Esophagus muscularis mucosa (tissue), 4 donors: ENCODE results near the gene ATP7B. TPM values are rescaled to one million over a fixed set of nuclear protein-coding genes. Genes with fewer than 3 reads are reported as not detected.

Experiments used
- DNase-seq: peaks from one replicate; pipeline ENCODE4 v3.0.0-alpha.2; 2017; ENCODE audit errors: extremely low spot score
- H3K27ac ChIP-seq, 4 donors: fragments of 200-600 bp; sonication (generic); replicated peaks in 1 of 4; 1 replicate in 3 of 4; 2 replicates in 1 of 4; pipeline ENCODE4 v1.5.1; 2016 to 2019; ENCODE audit warnings: mild to moderate bottlenecking in 1 of 4
- H3K27me3 ChIP-seq, 4 donors: fragments of 200-600 bp; sonication (generic); one replicate each; pipeline versions ENCODE4 v1.5.1 to v1.6.0; 2016 to 2019
- H3K36me3 ChIP-seq, 4 donors: fragments of 200-600 bp; sonication (generic); one replicate each; pipeline ENCODE4 v1.5.1; 2016 to 2019
- H3K4me1 ChIP-seq, 4 donors: fragments of 200-600 bp; sonication (generic); one replicate each; pipeline ENCODE4 v1.5.1; 2016 to 2019
- H3K4me3 ChIP-seq, 4 donors: fragments of 200-600 bp; sonication (generic); 1 replicate in 2 of 4; 2 replicates in 2 of 4; pipeline ENCODE4 v1.5.1; 2016 to 2019; ENCODE audit warnings: mild to moderate bottlenecking in 4 of 4, moderate library complexity in 1 of 4
- H3K9me3 ChIP-seq, 4 donors: fragments of 200-600 bp; sonication (generic); 1 replicate in 3 of 4; 2 replicates in 1 of 4; pipeline ENCODE4 v1.5.1; 2016 to 2019
- EP300 ChIP-seq: sonication (generic); formaldehyde crosslinking; IDR thresholded peaks from one replicate; pipeline ENCODE4 v1.6.1; 2017; ENCODE audit warnings: antibody characterized with exemption
- POLR2A ChIP-seq: fragments of 450-650 bp; IDR thresholded peaks from one replicate; pipeline ENCODE4 v1.6.1; 2017; ENCODE audit warnings: antibody characterized with exemption, moderate library complexity, mild to moderate bottlenecking, low read depth
- POLR2AphosphoS5 ChIP-seq, 2 donors: sonication (generic); formaldehyde crosslinking; IDR thresholded peaks; one replicate each; pipeline ENCODE4 v1.6.1; 2017; ENCODE audit warnings: antibody characterized with exemption in 2 of 2
- WGBS: methylation state at CpG from one replicate; pipeline ENCODE4 v1.1.5; 2018; 5-methylcytosine and 5-hydroxymethylcytosine counted together
- intact Hi-C: fragments of 100-400 bp; cut with DNase I; formaldehyde crosslinking; loops from one replicate; pipeline ENCODE4 v1.15.1; 2023
- total RNA-seq, 4 donors: library from RNA; depleted of rRNA; stranded (reverse); fragments of >200 nt; gene quantifications; one replicate each; pipeline versions ENCODE4 v1.1.0 to v1.2.1, GENCODE V29; 2016
- TF ChIP-seq, protein P1 (sequence below), 3 experiments: fragments of 200-600 bp in 2 of 3; fragments of 450-650 bp in 1 of 3; sonication (generic) in 2 of 3; IDR thresholded peaks; one replicate each; pipeline ENCODE4 v1.5.1; 2017 to 2019; ENCODE audit warnings: antibody characterized with exemption in 3 of 3, mild to moderate bottlenecking in 2 of 3, moderate library complexity in 1 of 3

Gene ATP7B
- total RNA-seq, 4 donors from 2014 or later: 2.5 to 5.2 (median 4.4) TPM

DNA sequence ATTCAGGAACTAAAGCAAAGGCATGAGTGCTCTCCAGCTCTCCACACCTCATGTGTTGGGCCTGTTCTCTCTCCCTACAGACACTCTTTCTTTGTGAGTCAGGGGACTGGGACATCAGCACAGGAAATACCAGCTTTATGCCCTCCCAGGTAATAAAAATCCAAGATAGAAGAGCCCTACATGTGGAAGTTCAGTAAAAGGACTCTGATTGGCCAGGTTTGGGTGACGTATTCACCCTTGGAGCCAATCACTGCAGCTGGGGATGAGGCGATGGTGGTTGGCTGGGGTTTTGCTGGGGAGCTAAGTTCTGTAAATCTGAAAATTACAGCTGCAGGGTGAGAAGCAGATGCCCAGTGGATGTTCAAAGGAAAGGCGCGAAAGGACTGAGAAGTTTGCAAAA, 117.0 kb downstream of the ATP7B start:
- no peaks in the 10 kb centered on the region for H3K36me3 ChIP-seq
- no peaks in the 10 kb centered on the region for H3K9me3 ChIP-seq
- H3K27me3 ChIP-seq: no peaks in the 10 kb centered on the region
- H3K4me1 ChIP-seq: no peaks in the 10 kb centered on the region
- no peak overlapping the region for H3K27ac ChIP-seq
- WGBS: 98% methylated on average over 4 of the region's 4 CpGs
- no peak for DNase-seq
- intact Hi-C loops: no loop called here
- TF ChIP-seq, protein P1, sequence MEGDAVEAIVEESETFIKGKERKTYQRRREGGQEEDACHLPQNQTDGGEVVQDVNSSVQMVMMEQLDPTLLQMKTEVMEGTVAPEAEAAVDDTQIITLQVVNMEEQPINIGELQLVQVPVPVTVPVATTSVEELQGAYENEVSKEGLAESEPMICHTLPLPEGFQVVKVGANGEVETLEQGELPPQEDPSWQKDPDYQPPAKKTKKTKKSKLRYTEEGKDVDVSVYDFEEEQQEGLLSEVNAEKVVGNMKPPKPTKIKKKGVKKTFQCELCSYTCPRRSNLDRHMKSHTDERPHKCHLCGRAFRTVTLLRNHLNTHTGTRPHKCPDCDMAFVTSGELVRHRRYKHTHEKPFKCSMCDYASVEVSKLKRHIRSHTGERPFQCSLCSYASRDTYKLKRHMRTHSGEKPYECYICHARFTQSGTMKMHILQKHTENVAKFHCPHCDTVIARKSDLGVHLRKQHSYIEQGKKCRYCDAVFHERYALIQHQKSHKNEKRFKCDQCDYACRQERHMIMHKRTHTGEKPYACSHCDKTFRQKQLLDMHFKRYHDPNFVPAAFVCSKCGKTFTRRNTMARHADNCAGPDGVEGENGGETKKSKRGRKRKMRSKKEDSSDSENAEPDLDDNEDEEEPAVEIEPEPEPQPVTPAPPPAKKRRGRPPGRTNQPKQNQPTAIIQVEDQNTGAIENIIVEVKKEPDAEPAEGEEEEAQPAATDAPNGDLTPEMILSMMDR (IDR thresholded peaks at IDR 0.05): no peak
- TF ChIP-seq POLR2AphosphoS5 (IDR thresholded peaks at IDR 0.05): no peak
- TF ChIP-seq EP300: no peak
- no peak for TF ChIP-seq POLR2A
- no peak overlapping the region for H3K4me3 ChIP-seq

- Histone ChIP-seq H3K36me3 (no peaks in the 10 kb centered on the region), H3K27ac (no peak overlapping the region), H3K4me1 (no peaks in the 10 kb centered on the region), H3K4me3 (no peak overlapping the region), H3K9me3 (no peaks in the 10 kb centered on the region), H3K27me3 (no peaks in the 10 kb centered on the region)
- TF ChIP-seq POLR2A (no peak), POLR2AphosphoS5 (IDR thresholded peaks at IDR 0.05) (no peak), EP300 (no peak)
- TF ChIP-seq, protein P1 (IDR thresholded peaks at IDR 0.05): no peak
- no peak for DNase-seq
- WGBS: 77% methylated on average over 3 of the region's 3 CpGs
- intact Hi-C loops: no loop called here
These were observed 118.6 kb downstream of the ATP7B start for GRCh38 chr13:51892657-51893056.

DNA sequence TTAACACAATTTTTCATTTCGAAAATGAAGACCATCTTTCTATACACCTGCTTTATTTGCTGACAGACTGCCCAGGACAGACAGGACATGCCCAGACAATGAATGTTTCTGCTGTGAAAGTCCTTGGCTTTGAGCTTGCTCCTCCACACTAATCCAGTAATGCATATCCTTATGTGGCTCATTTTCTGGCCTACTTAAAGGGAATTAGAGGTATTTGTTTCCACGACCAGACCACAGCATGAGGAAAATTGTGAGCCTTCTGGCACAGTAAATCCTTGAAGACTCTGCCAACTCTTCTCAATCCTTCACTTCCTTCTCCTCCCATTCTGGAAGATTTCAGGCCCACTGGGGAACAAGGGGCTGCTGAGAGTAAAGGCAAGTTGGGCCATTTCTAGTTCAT, 123.8 kb downstream of the ATP7B start:
- no peaks in the 10 kb centered on the region for H3K36me3 ChIP-seq
- no peak for TF ChIP-seq POLR2A
- TF ChIP-seq EP300: no peak
- TF ChIP-seq, protein P1 (IDR thresholded peaks at IDR 0.05): no peak
- no peak for TF ChIP-seq POLR2AphosphoS5 (IDR thresholded peaks at IDR 0.05)
- intact Hi-C loops: loop anchor here (2.0 kb wide), 1 partner anchor 53 kb away; no protein-coding TSS in a partner anchor
- H3K4me1 ChIP-seq: no peaks in the 10 kb centered on the region
- H3K27me3 ChIP-seq: no peaks in the 10 kb centered on the region
- H3K4me3 ChIP-seq: no peak overlapping the region
- no peak overlapping the region for H3K27ac ChIP-seq
- WGBS: 64% methylated on average over 2 of the region's 2 CpGs
- DNase-seq: no peak
- no peaks in the 10 kb centered on the region for H3K9me3 ChIP-seq

DNA sequence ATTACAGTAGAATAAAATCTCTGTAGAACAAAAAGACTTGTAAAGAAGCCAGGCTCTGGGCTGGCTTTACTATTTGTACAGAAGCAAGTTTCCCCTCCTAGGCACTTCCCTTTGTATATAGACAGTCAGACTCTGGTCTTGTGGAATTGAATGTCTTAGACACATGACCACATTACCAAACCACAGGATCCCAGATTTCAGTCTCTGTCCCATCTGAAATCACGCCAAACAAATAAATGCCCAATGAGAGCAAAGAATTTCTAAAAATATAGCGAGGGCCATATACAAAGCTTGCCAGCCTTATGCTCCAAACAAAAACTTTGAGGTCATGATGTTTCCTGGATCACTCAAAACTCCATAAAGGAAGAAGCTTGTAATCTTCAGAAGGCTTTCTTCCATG, 125.6 kb downstream of the ATP7B start:
- intact Hi-C loops: loop anchor here (2.0 kb wide), 1 partner anchor 55 kb away; no protein-coding TSS in a partner anchor
- DNase-seq: no peak
- H3K9me3 ChIP-seq: peaks cover 0 to 5% (median 0%) of the 10 kb centered on the region in 4 donors
- H3K27me3 ChIP-seq: no peaks in the 10 kb centered on the region
- H3K4me3 ChIP-seq: no peak overlapping the region
- 91% methylated on average over 2 of the region's 2 CpGs for WGBS
- TF ChIP-seq, protein P1 (IDR thresholded peaks at IDR 0.05): no peak
- no peak for TF ChIP-seq POLR2AphosphoS5 (IDR thresholded peaks at IDR 0.05)
- no peak for TF ChIP-seq EP300
- no peak for TF ChIP-seq POLR2A
- H3K27ac ChIP-seq: no peak overlapping the region
- no peaks in the 10 kb centered on the region for H3K36me3 ChIP-seq
- H3K4me1 ChIP-seq: no peaks in the 10 kb centered on the region

DNA sequence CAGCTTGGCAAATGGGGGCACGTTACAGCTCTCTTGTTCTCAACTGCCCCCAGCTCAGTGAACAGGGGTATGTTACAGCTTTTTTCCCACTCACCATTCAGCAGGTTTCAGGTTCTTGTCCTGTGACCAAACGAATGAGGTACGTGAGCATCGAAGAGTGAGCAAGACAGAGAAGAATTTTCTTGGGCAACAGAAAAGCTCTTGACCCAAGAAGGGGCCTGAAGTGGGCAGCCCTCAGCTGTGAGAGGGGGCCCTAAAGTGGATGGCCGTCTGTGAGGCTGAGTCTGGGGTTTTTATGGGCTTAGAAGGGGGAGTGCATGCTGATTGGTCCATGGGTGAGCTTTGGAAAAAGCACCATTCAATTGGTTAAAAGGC, 128.0 kb downstream of the ATP7B start:
- Histone ChIP-seq H3K9me3 (peaks cover 0 to 5% (median 0%) of the 10 kb centered on the region in 4 donors), H3K4me1 (no peaks in the 10 kb centered on the region), H3K27ac (no peak overlapping the region), H3K27me3 (no peaks in the 10 kb centered on the region), H3K36me3 (no peaks in the 10 kb centered on the region), H3K4me3 (no peak overlapping the region)
- intact Hi-C loops: no loop called here
- DNase-seq: no peak
- TF ChIP-seq EP300 (no peak), POLR2A (no peak), POLR2AphosphoS5 (IDR thresholded peaks at IDR 0.05) (no peak)
- TF ChIP-seq, protein P1 (IDR thresholded peaks at IDR 0.05): no peak
- WGBS: 75% methylated on average over 5 of the region's 5 CpGs
